KOPT-K1 (cell line): ENCODE data around the gene SUSD2.
"Not testable (repeated sequence)": the region's sequence is repeated elsewhere in the genome, so short reads cannot be mapped to it uniquely, and the experiment has no call there.

Experiments
- H3K27ac ChIP-seq: fragments of 200-600 bp; sonication (generic); 2 replicates; pipeline ENCODE4 v1.5.1; 2016; ENCODE audit warnings: antibody characterized with exemption, mild to moderate bottlenecking, low read depth, low read length; ENCODE audit not compliant: poor library complexity, severe bottlenecking
- H3K36me3 ChIP-seq: fragments of 200-600 bp; sonication (generic); 2 replicates; pipeline ENCODE4 v1.5.1; 2017; ENCODE audit warnings: antibody characterized with exemption, mild to moderate bottlenecking, low read length, moderate library complexity; ENCODE audit not compliant: insufficient read depth
- H3K9me3 ChIP-seq: fragments of 200-600 bp; sonication (generic); 2 replicates; pipeline ENCODE4 v1.5.1; 2017; ENCODE audit warnings: antibody characterized with exemption, low read length, mild to moderate bottlenecking; ENCODE audit not compliant: insufficient read depth, poor library complexity, severe bottlenecking

SUSD2 gene

DNA sequence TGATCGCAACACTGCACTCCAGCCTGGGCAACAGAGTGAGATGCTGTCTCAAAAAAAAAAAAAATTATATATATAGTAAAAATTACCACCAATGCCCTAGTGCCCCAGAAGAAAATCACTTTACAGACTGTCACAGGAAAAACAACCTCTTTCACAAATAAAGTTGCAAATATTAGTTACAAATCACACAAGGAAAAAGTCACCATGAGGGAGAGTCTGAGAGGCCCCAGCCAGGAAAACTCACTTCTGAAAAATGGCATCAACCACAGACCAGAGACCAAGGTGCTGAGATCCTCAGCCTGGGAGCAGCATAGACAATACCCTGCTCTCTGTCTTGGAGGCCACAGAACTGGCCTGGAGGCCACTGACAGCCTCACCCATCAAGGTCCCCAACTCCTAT lies 43.2 kb downstream of the SUSD2 start:
- H3K27ac ChIP-seq, result no peak overlapping the region
- H3K9me3 ChIP-seq, result peaks cover 5% of the 10 kb centered on the region

DNA sequence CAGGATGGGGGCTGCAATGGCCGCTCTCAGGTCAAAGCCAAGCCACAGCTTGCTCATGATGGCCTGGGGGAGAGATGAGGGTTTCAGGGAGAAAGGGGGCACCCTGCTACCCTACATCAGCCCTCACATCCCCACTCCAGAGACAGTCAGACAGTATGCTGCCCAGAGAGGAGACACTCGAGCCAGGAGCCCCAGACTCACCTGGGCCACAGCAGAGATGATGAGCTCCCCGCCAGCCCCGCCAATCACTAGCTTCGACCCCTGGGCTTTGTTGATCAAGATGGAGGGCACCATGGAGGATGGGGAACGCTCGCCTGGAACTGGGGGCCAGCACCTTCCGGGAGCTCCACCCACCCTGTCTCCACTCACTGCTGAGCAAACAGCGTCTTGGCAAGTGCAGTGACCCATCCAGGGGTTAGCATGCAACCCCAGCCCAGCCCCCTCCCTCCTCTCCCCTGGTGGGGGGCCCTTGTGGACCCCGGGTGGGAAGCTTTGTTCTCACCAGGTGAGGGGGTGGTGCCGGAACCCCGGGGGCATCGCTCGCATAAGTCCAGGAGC lies 43.8 kb downstream of the SUSD2 start:
- Histone ChIP-seq H3K36me3 (no peaks in the 10 kb centered on the region), H3K9me3 (peaks cover 5% of the 10 kb centered on the region), H3K27ac (no peak overlapping the region)

More for the DNA sequence above, 43.2 kb downstream of the SUSD2 start:
- no peaks in the 10 kb centered on the region for H3K36me3 ChIP-seq

GRCh38 chr22:24225951-24226350 lies 44.7 kb downstream of the SUSD2 start:
- Histone ChIP-seq H3K27ac (no peak overlapping the region), H3K9me3 (peaks cover 5% of the 10 kb centered on the region), H3K36me3 (no peaks in the 10 kb centered on the region)

DNA sequence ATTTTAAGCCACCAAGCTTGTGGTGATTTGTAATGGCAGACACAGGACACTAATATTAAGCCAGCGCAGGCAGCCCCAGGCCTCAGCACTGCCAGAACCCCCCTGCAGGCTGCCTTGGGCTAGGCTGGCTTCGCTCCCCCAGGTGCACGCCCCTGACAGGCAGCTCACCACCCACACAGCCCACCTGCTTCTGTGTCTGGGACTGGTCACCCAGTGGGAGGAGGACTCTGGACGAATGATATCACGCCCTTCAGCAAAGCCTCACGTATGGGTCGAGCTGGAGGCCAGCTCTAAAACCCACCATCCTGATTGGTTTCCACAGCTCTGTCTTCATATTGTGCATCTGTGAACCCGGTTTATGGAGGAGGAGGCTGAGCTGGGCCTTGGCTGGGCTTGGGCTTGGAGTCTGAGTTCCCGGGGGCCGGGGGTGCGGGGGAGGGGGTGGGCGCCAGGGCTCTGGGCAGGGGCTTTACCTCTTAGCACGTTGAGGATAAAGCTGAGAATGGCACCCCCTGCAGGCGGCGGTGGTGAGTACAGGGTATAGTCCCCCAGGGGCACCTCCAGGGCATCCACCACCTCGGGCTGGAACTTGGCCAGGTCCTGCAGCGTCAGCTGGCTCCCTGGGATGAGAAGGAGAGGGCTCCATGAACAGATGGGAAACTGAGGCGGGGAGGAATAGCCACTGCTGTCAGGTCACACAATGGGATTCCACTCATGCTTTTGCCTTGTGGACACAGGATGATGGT lies 49.8 kb downstream of the SUSD2 start:
- H3K9me3 ChIP-seq, result no peaks in the 10 kb centered on the region
- H3K27ac ChIP-seq, result no peak overlapping the region
- no peaks in the 10 kb centered on the region for H3K36me3 ChIP-seq

DNA sequence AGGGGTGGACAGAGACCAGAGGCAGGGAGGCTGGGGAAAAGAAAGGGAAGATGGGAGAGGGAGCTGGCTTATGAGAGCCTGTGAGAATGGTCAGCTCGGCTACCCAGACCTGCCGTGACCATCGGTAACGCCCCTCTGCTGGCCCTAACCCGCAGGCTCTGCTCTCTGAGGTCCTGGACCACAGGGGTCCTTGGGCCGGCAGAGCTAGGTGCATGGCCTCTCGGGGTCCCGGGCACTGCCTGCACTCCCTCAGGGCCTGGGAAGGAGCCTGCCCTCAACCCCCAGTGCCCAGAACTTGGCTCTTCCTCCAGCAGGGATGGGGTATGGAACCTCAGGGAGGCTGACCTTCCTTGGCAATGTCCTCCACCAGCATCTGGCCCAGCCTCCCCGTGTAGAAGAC lies 50.4 kb downstream of the SUSD2 start:
- H3K27ac ChIP-seq, result no peak overlapping the region
- H3K9me3 ChIP-seq, result no peaks in the 10 kb centered on the region
- H3K36me3 ChIP-seq, result no peaks in the 10 kb centered on the region

DNA sequence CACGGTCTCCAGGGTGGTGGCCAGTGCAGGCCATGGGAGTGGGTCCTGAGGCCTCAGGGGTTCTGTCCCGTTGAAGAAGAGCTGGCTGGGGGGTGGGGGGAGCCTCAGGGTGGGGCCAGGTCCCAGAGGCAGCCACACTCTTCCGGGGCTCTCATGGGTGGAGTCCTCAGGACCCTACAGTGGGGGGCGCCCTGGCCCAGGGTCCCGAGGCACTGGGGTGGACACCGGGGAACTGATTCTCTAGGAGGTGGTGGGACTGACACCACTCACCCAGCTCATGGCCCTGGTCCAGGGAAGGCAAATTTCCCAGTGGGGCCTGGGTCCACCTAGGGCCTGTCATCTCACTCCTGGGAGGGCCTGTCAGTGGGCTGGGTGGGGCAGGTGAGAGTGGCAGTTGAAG lies 50.8 kb downstream of the SUSD2 start:
- no peak overlapping the region for H3K27ac ChIP-seq
- H3K9me3 ChIP-seq, result no peaks in the 10 kb centered on the region
- no peaks in the 10 kb centered on the region for H3K36me3 ChIP-seq

DNA sequence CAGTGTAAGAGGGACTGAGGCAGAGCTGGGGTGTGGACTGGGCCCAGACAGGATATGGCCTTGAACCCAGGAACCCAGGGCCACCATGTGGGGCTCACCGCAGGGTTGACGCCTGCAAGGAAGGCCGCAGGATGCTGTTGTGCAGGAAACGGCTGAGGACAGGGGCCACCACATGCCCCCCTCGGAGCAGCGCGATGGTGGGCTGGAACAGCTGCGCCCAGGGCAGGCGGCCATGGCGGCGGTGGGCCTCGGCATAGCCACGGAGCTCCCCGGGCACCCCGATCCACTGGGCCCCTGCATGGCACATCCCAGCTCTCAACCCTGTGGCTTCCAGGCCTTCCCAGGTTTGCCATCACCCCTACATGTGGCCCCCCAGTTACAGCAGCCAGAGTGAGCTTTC lies 51.4 kb downstream of the SUSD2 start:
- no peaks in the 10 kb centered on the region for H3K9me3 ChIP-seq
- no peak overlapping the region for H3K27ac ChIP-seq
- no peaks in the 10 kb centered on the region for H3K36me3 ChIP-seq

GRCh38 chr22:24233235-24233634 lies 51.9 kb downstream of the SUSD2 start:
- Histone ChIP-seq H3K36me3 (no peaks in the 10 kb centered on the region), H3K27ac (no peak overlapping the region), H3K9me3 (no peaks in the 10 kb centered on the region)

GRCh38 chr22:24233816-24234215 lies 52.5 kb downstream of the SUSD2 start:
- Histone ChIP-seq H3K36me3 (no peaks in the 10 kb centered on the region), H3K27ac (no peak overlapping the region), H3K9me3 (no peaks in the 10 kb centered on the region)

DNA sequence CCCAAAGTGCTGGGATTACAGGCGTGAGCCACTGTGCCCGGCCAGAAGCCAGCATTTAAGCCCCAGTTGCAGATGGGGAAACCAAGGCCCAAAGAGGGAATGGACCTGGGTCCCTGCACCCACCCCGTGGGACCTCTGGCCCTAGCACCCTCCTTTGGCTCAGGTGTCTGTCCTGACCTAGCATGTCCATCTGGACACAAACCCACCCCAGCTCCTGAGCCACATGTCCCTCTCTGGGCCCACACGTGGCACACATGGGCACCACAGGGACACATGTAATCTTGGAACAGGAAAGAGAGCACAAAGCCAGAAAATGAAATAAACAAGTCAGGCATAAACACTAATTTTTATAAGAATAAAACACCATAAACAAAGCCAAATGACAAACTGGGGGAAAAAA lies 54.0 kb downstream of the SUSD2 start:
- H3K9me3 ChIP-seq, result no peaks in the 10 kb centered on the region
- no peak overlapping the region for H3K27ac ChIP-seq
- H3K36me3 ChIP-seq, result no peaks in the 10 kb centered on the region

GRCh38 chr22:24236656-24237055 lies 55.4 kb downstream of the SUSD2 start:
- Histone ChIP-seq H3K36me3 (no peaks in the 10 kb centered on the region), H3K9me3 (no peaks in the 10 kb centered on the region), H3K27ac (no peak overlapping the region)

- not testable (repeated sequence) for H3K9me3 ChIP-seq, H3K36me3 ChIP-seq, H3K27ac ChIP-seq
Observed at GRCh38 chr22:24238101-24238694, 56.9 kb downstream of the SUSD2 start.
